Measurements from ENCODE around the gene SLC22A23.

The SLC22A23 gene

GRCh38 chr6:3471711-3472110, 14.9 kb upstream of the SLC22A23 start:
- no peak for DNase-seq

GRCh38 chr6:3471286-3471685, 14.4 kb upstream of the SLC22A23 start:
- DNase-seq = no peak

- DNase-seq = no peak
Observed at GRCh38 chr6:3468585-3468984, 11.7 kb upstream of the SLC22A23 start.

- no peak for DNase-seq
Observed at GRCh38 chr6:3467996-3468395, 11.1 kb upstream of the SLC22A23 start.

- no peak for DNase-seq
Observed at GRCh38 chr6:3466488-3467219, 9.8 kb upstream of the SLC22A23 start.

GRCh38 chr6:3460253-3460652, 3.4 kb upstream of the SLC22A23 start:
- no peak for DNase-seq

GRCh38 chr6:3458706-3459421, 2.0 kb upstream of the SLC22A23 start:
- no peak for DNase-seq

GRCh38 chr6:3457710-3458602, 1.1 kb upstream of the SLC22A23 start:
- DNase-seq = no peak

GRCh38 chr6:3456395-3456897, 404 bp downstream of the SLC22A23 start:
- DNase-seq = no peak

GRCh38 chr6:3455569-3456394, 1.1 kb downstream of the SLC22A23 start:
- no peak for DNase-seq

GRCh38 chr6:3455147-3455568, 1.7 kb downstream of the SLC22A23 start:
- no peak for DNase-seq

GRCh38 chr6:3454273-3455010, 2.4 kb downstream of the SLC22A23 start:
- DNase-seq = no peak

GRCh38 chr6:3453413-3454272, 3.2 kb downstream of the SLC22A23 start:
- no peak for DNase-seq

- no peak for DNase-seq
Observed at GRCh38 chr6:3451498-3451897, 5.4 kb downstream of the SLC22A23 start.

- DNase-seq = no peak
Observed at GRCh38 chr6:3450888-3451287, 6.0 kb downstream of the SLC22A23 start.

- DNase-seq = no peak
Observed at GRCh38 chr6:3449750-3450305, 7.0 kb downstream of the SLC22A23 start.

- DNase-seq = no peak
Observed at GRCh38 chr6:3449321-3449720, 7.5 kb downstream of the SLC22A23 start.

- no peak for DNase-seq
Observed at GRCh38 chr6:3447005-3447404, 9.8 kb downstream of the SLC22A23 start.

- DNase-seq = no peak
Observed at GRCh38 chr6:3446184-3446583, 10.7 kb downstream of the SLC22A23 start.
